ENCODE measurements around the gene WFDC6.
"Not testable (repeated sequence)": the region's sequence is repeated elsewhere in the genome, so short reads cannot be mapped to it uniquely, and the experiment has no call there.

The WFDC6 gene

GRCh38 chr20:45539382-45539781, at the start of gene WFDC6:
TSS of gene WFDC6 (minus strand) at chr20:45539482. CDS start at chr20:45539407, 75 bp downstream.
- Mint-ChIP-seq H3K36me3 (ENCODE audit: low read depth) (no peaks in the 10 kb centered on the region), H3K9me3 (no peaks in the 10 kb centered on the region), H3K4me1 (ENCODE audit: low read depth) (no peaks in the 10 kb centered on the region), H3K4me3 (no peak within 1 kb of the TSS), H3K27me3 (peaks cover 18% of the 10 kb centered on the region), H3K27ac (no peak within 1 kb of the TSS)
- intact Hi-C loops (cut with micrococcal nuclease), result no loop called here

DNA sequence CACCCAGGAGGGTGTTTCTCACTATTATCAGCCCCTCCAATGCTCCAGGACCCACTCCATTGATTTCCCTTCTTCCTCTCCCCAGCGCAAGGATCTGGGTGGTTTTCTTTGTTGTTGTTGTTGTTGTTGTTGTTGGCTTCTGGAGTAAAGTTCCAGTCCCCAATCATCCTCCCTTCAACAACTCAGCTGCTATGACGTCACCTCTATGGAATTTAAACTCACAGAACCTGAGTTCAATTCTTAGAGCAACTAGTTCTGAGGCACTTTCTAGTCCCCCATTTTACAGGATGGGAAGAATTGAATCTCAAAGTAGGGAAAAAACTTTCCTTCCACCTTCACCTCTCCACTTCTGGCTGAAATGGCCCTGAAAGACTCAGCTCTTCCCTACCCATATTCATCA, 49.5 kb upstream of the WFDC6 start:
- Mint-ChIP-seq H3K4me1 (ENCODE audit: low read depth) (no peaks in the 10 kb centered on the region), H3K9me3 (no peaks in the 10 kb centered on the region), H3K36me3 (ENCODE audit: low read depth) (no peaks in the 10 kb centered on the region), H3K4me3 (no peak overlapping the region), H3K27ac (no peak overlapping the region), H3K27me3 (peaks cover 14% of the 10 kb centered on the region)
- intact Hi-C loops (cut with micrococcal nuclease), result no loop called here

GRCh38 chr20:45585986-45586385, 46.7 kb upstream of the WFDC6 start:
- peaks cover 15% of the 10 kb centered on the region for H3K27me3 Mint-ChIP-seq
- H3K4me3 Mint-ChIP-seq; H3K36me3 Mint-ChIP-seq (ENCODE audit: low read depth); H3K9me3 Mint-ChIP-seq; H3K4me1 Mint-ChIP-seq (ENCODE audit: low read depth); H3K27ac Mint-ChIP-seq; intact Hi-C loops (cut with micrococcal nuclease): not testable (repeated sequence)

GRCh38 chr20:45584294-45584693, 45.0 kb upstream of the WFDC6 start:
- intact Hi-C loops (cut with micrococcal nuclease); H3K9me3 Mint-ChIP-seq: not testable (repeated sequence)

GRCh38 chr20:45583502-45583901, 44.2 kb upstream of the WFDC6 start:
- Mint-ChIP-seq H3K4me3 (no peak overlapping the region), H3K36me3 (ENCODE audit: low read depth) (no peaks in the 10 kb centered on the region), H3K27me3 (peaks cover 23% of the 10 kb centered on the region), H3K4me1 (ENCODE audit: low read depth) (no peaks in the 10 kb centered on the region), H3K27ac (no peak overlapping the region), H3K9me3 (no peaks in the 10 kb centered on the region)
- intact Hi-C loops (cut with micrococcal nuclease), result no loop called here

More at GRCh38 chr20:45584294-45584693, 45.0 kb upstream of the WFDC6 start:
- peaks cover 24% of the 10 kb centered on the region for H3K27me3 Mint-ChIP-seq
- not testable (repeated sequence) for H3K36me3 Mint-ChIP-seq (ENCODE audit: low read depth); H3K4me3 Mint-ChIP-seq; H3K4me1 Mint-ChIP-seq (ENCODE audit: low read depth); H3K27ac Mint-ChIP-seq

DNA sequence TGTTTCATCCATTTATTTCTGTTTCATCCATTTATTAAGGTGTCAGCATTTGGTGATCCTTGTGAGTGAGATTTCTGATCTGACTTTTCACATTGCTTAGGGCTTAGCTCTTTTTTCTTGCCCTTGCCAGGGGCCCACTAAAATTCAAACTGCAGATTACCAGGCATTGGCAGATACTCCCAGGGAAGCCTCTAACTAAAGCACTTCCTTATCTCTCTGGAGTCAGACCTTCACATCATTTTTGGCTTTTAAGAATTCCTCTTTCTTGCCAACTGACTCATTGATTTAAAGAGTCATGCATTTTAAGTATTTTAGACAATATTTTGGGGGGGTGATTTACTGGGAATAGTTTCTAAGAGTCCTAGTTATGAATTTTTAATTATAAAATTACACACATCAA, 42.4 kb upstream of the WFDC6 start:
- Mint-ChIP-seq H3K9me3 (no peaks in the 10 kb centered on the region), H3K27ac (no peak overlapping the region), H3K36me3 (ENCODE audit: low read depth) (no peaks in the 10 kb centered on the region), H3K4me3 (no peak overlapping the region), H3K27me3 (peaks cover 23% of the 10 kb centered on the region), H3K4me1 (ENCODE audit: low read depth) (no peaks in the 10 kb centered on the region)
- intact Hi-C loops (cut with micrococcal nuclease), result no loop called here

GRCh38 chr20:45579184-45579583, 39.9 kb upstream of the WFDC6 start, which contains the start of gene WFDC8:
TSS of gene WFDC8 (minus strand) at chr20:45579284. CDS start at chr20:45579247, 37 bp downstream.
- no peaks in the 10 kb centered on the region for H3K36me3 Mint-ChIP-seq (ENCODE audit: low read depth)
- H3K27ac Mint-ChIP-seq, result no peak within 1 kb of the TSS
- H3K9me3 Mint-ChIP-seq, result no peaks in the 10 kb centered on the region
- peaks cover 23% of the 10 kb centered on the region for H3K27me3 Mint-ChIP-seq
- H3K4me3 Mint-ChIP-seq, result no peak within 1 kb of the TSS
- H3K4me1 Mint-ChIP-seq (ENCODE audit: low read depth), result no peaks in the 10 kb centered on the region
- intact Hi-C loops (cut with micrococcal nuclease), result no loop called here

DNA sequence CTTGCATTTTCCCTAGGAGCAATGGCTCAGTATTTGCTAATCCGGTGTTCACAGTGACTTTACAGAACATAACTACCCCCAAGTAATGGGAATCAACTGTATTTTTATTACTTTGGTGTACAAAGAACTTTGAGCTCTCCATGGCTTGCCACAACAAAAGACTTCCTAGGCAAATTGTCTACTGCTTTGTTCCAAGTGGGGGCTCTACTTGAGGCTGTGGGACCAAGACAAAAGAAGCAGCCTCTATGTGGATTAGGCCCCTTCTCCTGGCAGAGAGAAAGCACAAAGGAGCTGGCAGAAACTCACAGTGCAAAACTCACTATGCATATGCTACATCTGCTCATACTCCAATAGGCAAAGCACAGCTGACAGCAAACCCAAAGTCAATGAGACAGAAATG, 38.9 kb upstream of the WFDC6 start:
- Mint-ChIP-seq H3K9me3 (no peaks in the 10 kb centered on the region), H3K27ac (no peak overlapping the region), H3K4me3 (no peak overlapping the region), H3K36me3 (ENCODE audit: low read depth) (no peaks in the 10 kb centered on the region), H3K27me3 (peaks cover 20% of the 10 kb centered on the region), H3K4me1 (ENCODE audit: low read depth) (no peaks in the 10 kb centered on the region)
- intact Hi-C loops (cut with micrococcal nuclease), result no loop called here

GRCh38 chr20:45576995-45577394, 37.7 kb upstream of the WFDC6 start:
- Mint-ChIP-seq H3K4me3 (no peak overlapping the region), H3K9me3 (no peaks in the 10 kb centered on the region), H3K4me1 (ENCODE audit: low read depth) (no peaks in the 10 kb centered on the region), H3K36me3 (ENCODE audit: low read depth) (no peaks in the 10 kb centered on the region), H3K27me3 (peaks cover 18% of the 10 kb centered on the region), H3K27ac (no peak overlapping the region)
- intact Hi-C loops (cut with micrococcal nuclease), result no loop called here

GRCh38 chr20:45575931-45576330, 36.6 kb upstream of the WFDC6 start:
- no peak overlapping the region for H3K4me3 Mint-ChIP-seq
- no peaks in the 10 kb centered on the region for H3K9me3 Mint-ChIP-seq
- H3K27me3 Mint-ChIP-seq, result peaks cover 17% of the 10 kb centered on the region
- H3K36me3 Mint-ChIP-seq (ENCODE audit: low read depth), result no peaks in the 10 kb centered on the region
- H3K4me1 Mint-ChIP-seq (ENCODE audit: low read depth), result no peaks in the 10 kb centered on the region
- intact Hi-C loops (cut with micrococcal nuclease), result no loop called here
- H3K27ac Mint-ChIP-seq, result no peak overlapping the region

DNA sequence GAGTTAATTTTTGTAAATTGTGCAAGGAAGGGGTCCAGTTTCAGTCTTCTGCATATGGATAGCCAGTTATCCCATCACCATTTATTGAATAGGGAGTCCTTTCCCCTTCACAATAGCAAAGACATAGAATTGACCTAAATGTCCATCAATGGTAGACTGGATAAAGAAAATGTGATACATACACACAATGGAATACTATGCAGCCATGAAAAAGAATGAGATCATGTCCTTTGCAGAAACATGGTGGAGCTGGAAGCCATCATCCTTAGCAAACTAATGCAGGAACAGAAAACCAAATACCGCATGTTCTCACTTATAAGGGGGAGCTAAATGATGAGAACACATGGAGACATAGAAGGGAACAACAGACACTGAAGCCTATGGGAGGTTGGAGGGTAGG, 30.4 kb upstream of the WFDC6 start:
- H3K9me3 Mint-ChIP-seq; intact Hi-C loops (cut with micrococcal nuclease); H3K36me3 Mint-ChIP-seq (ENCODE audit: low read depth): not testable (repeated sequence)

GRCh38 chr20:45564760-45565276, 25.5 kb upstream of the WFDC6 start:
- intact Hi-C loops (cut with micrococcal nuclease), result no loop called here
- Mint-ChIP-seq H3K9me3 (no peaks in the 10 kb centered on the region), H3K27me3 (peaks cover 17% of the 10 kb centered on the region), H3K4me1 (ENCODE audit: low read depth) (no peaks in the 10 kb centered on the region), H3K36me3 (ENCODE audit: low read depth) (no peaks in the 10 kb centered on the region), H3K27ac (no peak overlapping the region), H3K4me3 (no peak overlapping the region)

More for the DNA sequence above, 30.4 kb upstream of the WFDC6 start:
- not testable (repeated sequence) for H3K4me3 Mint-ChIP-seq; H3K27ac Mint-ChIP-seq; H3K4me1 Mint-ChIP-seq (ENCODE audit: low read depth)
- peaks cover 12% of the 10 kb centered on the region for H3K27me3 Mint-ChIP-seq

GRCh38 chr20:45555198-45555597, 15.9 kb upstream of the WFDC6 start:
- no peaks in the 10 kb centered on the region for H3K9me3 Mint-ChIP-seq
- H3K36me3 Mint-ChIP-seq (ENCODE audit: low read depth), result no peaks in the 10 kb centered on the region
- peaks cover 12% of the 10 kb centered on the region for H3K27me3 Mint-ChIP-seq
- H3K27ac Mint-ChIP-seq, result no peak overlapping the region
- no peaks in the 10 kb centered on the region for H3K4me1 Mint-ChIP-seq (ENCODE audit: low read depth)
- no peak overlapping the region for H3K4me3 Mint-ChIP-seq
- intact Hi-C loops (cut with micrococcal nuclease), result no loop called here

DNA sequence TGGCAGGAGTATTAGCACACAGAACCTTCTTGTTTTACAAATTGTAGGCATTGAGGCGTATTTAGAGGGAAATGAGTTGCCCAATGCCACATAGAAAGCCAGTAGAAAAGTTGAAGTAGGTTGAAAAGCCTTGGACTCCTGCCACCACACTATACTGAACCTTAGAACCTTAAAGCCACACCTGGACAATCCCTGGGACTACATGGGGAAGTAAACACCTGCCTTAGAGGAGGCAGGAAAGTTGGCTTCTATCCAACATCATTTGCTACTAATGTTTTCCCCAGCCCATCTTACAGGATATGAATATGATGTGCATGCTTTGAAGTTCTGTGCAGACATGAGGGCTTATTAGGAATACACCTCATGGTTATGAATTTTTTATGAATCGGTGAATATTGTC, 13.2 kb upstream of the WFDC6 start:
- Mint-ChIP-seq H3K9me3 (no peaks in the 10 kb centered on the region), H3K27ac (no peak overlapping the region), H3K27me3 (peaks cover 18% of the 10 kb centered on the region), H3K4me1 (ENCODE audit: low read depth) (no peaks in the 10 kb centered on the region), H3K36me3 (ENCODE audit: low read depth) (no peaks in the 10 kb centered on the region), H3K4me3 (no peak overlapping the region)
- intact Hi-C loops (cut with micrococcal nuclease), result no loop called here

- H3K9me3 Mint-ChIP-seq, result no peaks in the 10 kb centered on the region
- intact Hi-C loops (cut with micrococcal nuclease), result no loop called here
- no peak overlapping the region for H3K4me3 Mint-ChIP-seq
- no peaks in the 10 kb centered on the region for H3K36me3 Mint-ChIP-seq (ENCODE audit: low read depth)
- H3K27ac Mint-ChIP-seq, result no peak overlapping the region
- H3K4me1 Mint-ChIP-seq (ENCODE audit: low read depth), result no peaks in the 10 kb centered on the region
- H3K27me3 Mint-ChIP-seq, result peaks cover 19% of the 10 kb centered on the region
Measured at GRCh38 chr20:45550765-45551164, 11.5 kb upstream of the WFDC6 start.
